Activated B cell treated with CpG ODN at 0.5 μM for 24 hours (primary cell): ENCODE results near the gene PIK3R6. TPM values are rescaled to one million over a fixed set of nuclear protein-coding genes. Genes with fewer than 3 reads are reported as not detected.

ENCODE experiments used
- ATAC-seq: fragments of 200-7000 bp; cut with Tn5 transposase; one replicate; pipeline ENCODE4 v1.10.0; 2021; ENCODE audit warnings: low read depth, mild to moderate bottlenecking, moderate library complexity
- CTCF ChIA-PET: fragments of 350-600 bp; sonication (Branson Sonifier 250); formaldehyde crosslinking; loops from one replicate; lab custom pipeline; 2021; ENCODE audit warnings: antibody characterized with exemption; lab: Charles Lee
- POLR2A ChIA-PET: fragments of 350-600 bp; sonication (Branson Sonifier 250); formaldehyde crosslinking; loops from one replicate; lab custom pipeline; 2021; ENCODE audit warnings: antibody characterized with exemption; lab: Charles Lee
- DNase-seq: peaks from one replicate; pipeline ENCODE4 v3.0.0; 2022
- H3K27ac Mint-ChIP-seq: one replicate; pipeline ENCODE4 v1.8.0; 2020; ENCODE audit warnings: mixed read lengths
- H3K27me3 Mint-ChIP-seq: one replicate; pipeline ENCODE4 v1.8.0; 2021; ENCODE audit warnings: mixed read lengths
- H3K36me3 Mint-ChIP-seq: one replicate; pipeline ENCODE4 v1.8.0; 2021; ENCODE audit warnings: low read depth, mixed read lengths
- H3K4me1 Mint-ChIP-seq: one replicate; pipeline ENCODE4 v1.8.0; 2021; ENCODE audit warnings: mixed read lengths
- H3K4me3 Mint-ChIP-seq: one replicate; pipeline ENCODE4 v1.8.0; 2020; ENCODE audit warnings: mild to moderate bottlenecking, mixed read lengths
- H3K9me3 Mint-ChIP-seq: one replicate; pipeline ENCODE4 v1.8.0; 2020; ENCODE audit warnings: mixed read lengths
- CTCF ChIP-seq: fragments of 200-600 bp; IDR thresholded peaks from one replicate; pipeline ENCODE4 v1.8.0; 2022; ENCODE audit warnings: antibody characterized with exemption, mild to moderate bottlenecking
- intact Hi-C: fragments of 100-400 bp; cut with micrococcal nuclease; formaldehyde crosslinking; loops from one replicate; pipeline ENCODE4 v1.15.1; 2024
- total RNA-seq: library from RNA; stranded (reverse); gene quantifications from 2 replicates; pipeline ENCODE4 v1.2.3, GENCODE V29; 2022

Gene PIK3R6
- total RNA-seq, 1 donor from 2014 or later = 0.91 TPM

- DNase-seq (no peak), ATAC-seq (no peak)
- no peak for TF ChIP-seq CTCF
- H3K27ac Mint-ChIP-seq = no peak overlapping the region
- ChIA-PET CTCF (no interaction called here), POLR2A (no interaction called here)
- no peak overlapping the region for H3K4me3 Mint-ChIP-seq
- no peaks in the 10 kb centered on the region for H3K27me3 Mint-ChIP-seq
- H3K4me1 Mint-ChIP-seq = peaks cover 18% of the 10 kb centered on the region
- no peaks in the 10 kb centered on the region for H3K9me3 Mint-ChIP-seq
- H3K36me3 Mint-ChIP-seq = peaks cover 2% of the 10 kb centered on the region
- intact Hi-C loops = no loop called here
Measured at GRCh38 chr17:8839410-8839935, 28.0 kb downstream of the PIK3R6 start.

- H3K27me3 Mint-ChIP-seq = no peaks in the 10 kb centered on the region
- ATAC-seq (no peak), DNase-seq (no peak)
- ChIA-PET POLR2A (no interaction called here), CTCF (interaction anchor here (0.5 kb wide), 1 partner anchor 48 kb away, joined by 3 read pairs; no protein-coding TSS in a partner anchor)
- H3K4me3 Mint-ChIP-seq = no peak overlapping the region
- peaks cover 13% of the 10 kb centered on the region for H3K4me1 Mint-ChIP-seq
- TF ChIP-seq CTCF = no peak
- H3K9me3 Mint-ChIP-seq = no peaks in the 10 kb centered on the region
- no peak overlapping the region for H3K27ac Mint-ChIP-seq
- peaks cover 2% of the 10 kb centered on the region for H3K36me3 Mint-ChIP-seq
- intact Hi-C loops = no loop called here
Measured at GRCh38 chr17:8838551-8839095, 28.9 kb downstream of the PIK3R6 start.

- Mint-ChIP-seq H3K27me3 (no peaks in the 10 kb centered on the region), H3K4me3 (no peak overlapping the region), H3K27ac (no peak overlapping the region), H3K9me3 (no peaks in the 10 kb centered on the region), H3K4me1 (peaks cover 5% of the 10 kb centered on the region), H3K36me3 (peaks cover 2% of the 10 kb centered on the region)
- ATAC-seq (no peak), DNase-seq (no peak)
- no peak for TF ChIP-seq CTCF
- ChIA-PET CTCF (no interaction called here), POLR2A (no interaction called here)
- intact Hi-C loops = no loop called here
Measured at GRCh38 chr17:8837563-8838075, 29.9 kb downstream of the PIK3R6 start.

- POLR2A ChIA-PET = no interaction called here
- Mint-ChIP-seq H3K4me1 (no peaks in the 10 kb centered on the region), H3K4me3 (no peak overlapping the region), H3K9me3 (no peaks in the 10 kb centered on the region), H3K36me3 (peaks cover 2% of the 10 kb centered on the region), H3K27ac (no peak overlapping the region), H3K27me3 (no peaks in the 10 kb centered on the region)
- intact Hi-C loops = no loop called here
- CTCF ChIA-PET = no interaction called here
- no peak for ATAC-seq
- DNase-seq = no peak
- no peak for TF ChIP-seq CTCF
Measured at GRCh38 chr17:8836821-8837562, 30.5 kb downstream of the PIK3R6 start.

GRCh38 chr17:8835631-8836364, 31.7 kb downstream of the PIK3R6 start:
- no peaks in the 10 kb centered on the region for H3K4me1 Mint-ChIP-seq
- H3K27ac Mint-ChIP-seq = no peak overlapping the region
- ATAC-seq = no peak
- H3K4me3 Mint-ChIP-seq = no peak overlapping the region
- no peak for TF ChIP-seq CTCF
- DNase-seq = no peak
- ChIA-PET POLR2A (no interaction called here), CTCF (no interaction called here)
- intact Hi-C loops = no loop called here
- no peaks in the 10 kb centered on the region for H3K9me3 Mint-ChIP-seq
- H3K27me3 Mint-ChIP-seq = no peaks in the 10 kb centered on the region
- peaks cover 2% of the 10 kb centered on the region for H3K36me3 Mint-ChIP-seq
